ENCODE measurements around the gene BCL10. TPM values are rescaled to one million over a fixed set of nuclear protein-coding genes. Genes with fewer than 3 reads are reported as not detected.

BCL10 gene
- 13.3 to 19.0 TPM (median 16.1 TPM) in 5 replicates for total RNA-seq (2022; extraction: Qiagen RNA extraction; ENCODE audit: low read depth)

DNA sequence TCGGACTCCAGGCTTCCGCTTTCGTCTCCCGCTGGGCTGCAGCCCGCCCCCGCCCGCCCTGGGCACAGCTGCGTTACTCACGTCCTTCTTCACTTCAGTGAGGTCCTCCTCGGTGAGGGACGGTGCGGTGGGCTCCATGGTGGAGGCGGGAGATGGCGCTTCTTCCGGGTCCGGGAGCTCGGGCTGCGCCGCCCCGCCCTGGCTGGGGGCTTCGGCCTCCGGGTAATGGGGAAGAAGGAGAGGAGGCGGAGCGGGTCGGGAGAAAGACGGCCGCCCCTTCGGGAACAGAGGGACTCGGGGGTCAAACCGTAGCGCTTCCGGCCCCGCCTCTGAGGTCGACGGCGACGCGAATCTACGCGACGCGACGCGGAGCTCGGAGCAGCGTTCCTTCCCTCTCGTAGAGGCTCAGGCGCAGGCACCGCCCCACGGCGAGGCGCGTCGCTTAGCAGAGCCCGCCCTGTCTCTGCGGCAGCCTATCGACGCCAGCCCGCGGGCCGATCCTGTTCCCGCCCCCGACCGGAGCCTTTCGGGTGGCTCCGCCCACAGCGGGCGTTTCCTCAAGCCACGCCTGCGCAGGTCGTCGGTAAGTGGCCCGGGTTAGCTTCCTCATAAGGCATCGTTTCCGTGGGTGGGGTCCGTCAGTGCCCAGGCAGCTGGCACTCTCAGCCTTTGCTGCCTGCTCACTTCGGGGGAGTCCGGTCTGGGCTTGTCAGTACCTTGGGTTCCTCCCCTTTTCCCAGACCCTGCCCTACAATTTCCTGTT, at the start of gene BCL10:
BCL10 (minus strand) TSS at position 418 of the 763 bp plus-strand sequence; CDS start at position 138, 280 bp downstream.

DNA sequence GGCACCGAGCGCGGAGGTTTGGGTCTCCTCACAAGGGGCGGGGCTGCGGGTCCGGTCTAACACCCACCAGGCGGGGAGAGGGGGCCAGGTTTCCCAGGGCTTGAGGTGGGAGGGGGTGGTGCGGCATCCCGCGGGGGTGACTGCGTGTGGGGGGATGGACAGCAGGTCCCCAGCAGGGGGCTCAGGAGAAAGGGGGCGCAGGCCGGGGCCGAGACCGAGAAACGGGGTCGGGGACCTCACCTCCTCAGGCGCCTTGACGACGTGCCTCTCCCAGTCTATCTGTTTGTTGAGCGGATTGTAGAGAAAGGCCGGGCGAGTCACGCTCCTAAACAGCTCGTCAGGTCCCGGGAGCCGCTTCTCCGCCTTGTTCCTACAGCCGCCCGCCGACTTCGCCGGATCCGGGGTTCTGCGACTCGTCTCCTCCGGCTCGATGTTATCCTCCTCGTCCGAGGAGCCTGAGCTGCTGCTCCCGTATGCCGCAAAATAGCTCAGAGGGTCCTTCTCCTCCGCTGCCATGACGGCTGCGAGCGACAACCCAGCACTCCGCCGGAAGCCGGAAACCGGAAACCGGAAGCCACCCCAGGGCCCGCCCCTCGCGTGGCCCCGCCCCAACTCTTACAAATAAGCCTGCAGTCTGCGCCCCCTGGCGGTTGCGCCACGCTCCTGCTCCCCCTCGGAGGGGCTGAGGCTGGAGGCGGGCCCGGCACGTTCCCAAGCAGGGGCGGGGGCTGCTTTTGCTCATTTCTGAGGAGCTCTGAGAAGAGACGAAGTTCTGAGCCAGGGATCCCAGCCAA, 17.1 kb downstream of the BCL10 start, which contains the start of gene C1orf52:
C1orf52 (minus strand) TSS at position 545 of the 794 bp plus-strand sequence; CDS start at position 516, 29 bp downstream.

Other genes with a start within 250 kb of the BCL10 start
- 1.7 to 3.8 TPM (median 3.6 TPM) in 5 replicates for gene MCOLN3, start 228.1 kb downstream of the BCL10 start, total RNA-seq (2022; extraction: Qiagen RNA extraction; ENCODE audit: low read depth)
- gene SYDE2, start 75.6 kb downstream of the BCL10 start, total RNA-seq (2022; extraction: Qiagen RNA extraction; ENCODE audit: low read depth): 0.31 to 1.1 TPM (median 0.74 TPM) in 5 replicates
- 20.2 to 32.4 TPM (median 21.1 TPM) in 5 replicates for gene C1orf52, start 17.0 kb downstream of the BCL10 start, total RNA-seq (2022; extraction: Qiagen RNA extraction; ENCODE audit: low read depth)
- gene DDAH1, start 188.5 kb upstream of the BCL10 start, total RNA-seq (2022; extraction: Qiagen RNA extraction; ENCODE audit: low read depth): 5.1 to 7.9 TPM (median 6.6 TPM) in 5 replicates

All from A549 treated with RU486 at 1 μM for 4 hours (cell line).